A549 (cell line): ENCODE results near the gene SCART1. TPM values are rescaled to one million over a fixed set of nuclear protein-coding genes. Genes with fewer than 3 reads are reported as not detected.

Experiments used
- ATAC-seq, 2 experiments: fragments of 200-7000 bp in 1 of 2; fragments of >200 bp in 1 of 2; cut with Nextera tagmentation in 1 of 2; cut with Tn5 transposase in 1 of 2; 3 replicates each; pipeline versions ENCODE4 v1.8.0 to v1.9.1; 2018 to 2020; ENCODE audit warnings: mild to moderate bottlenecking in 1 of 2, moderate library complexity in 1 of 2
- CTCF ChIA-PET: fragments of 300-600 bp; sonication (Branson Sonifier 250); formaldehyde crosslinking; extraction: SDS; loops from one replicate; lab custom pipeline; 2021; ENCODE audit warnings: antibody characterized with exemption, inconsistent platforms; lab: Yijun Ruan, JAX
- POLR2A ChIA-PET: fragments of 350-600 bp; formaldehyde crosslinking; extraction: SDS; loops from one replicate; lab custom pipeline; 2021; ENCODE audit warnings: antibody characterized with exemption, inconsistent platforms; lab: Yijun Ruan, JAX
- DNase-seq, 2 experiments: peaks; one replicate each; pipeline versions ENCODE4 v3.0.0 to v3.0.0-alpha.2; 2011 to 2016; ENCODE audit warnings: low read depth in 1 of 2, low spot score in 1 of 2
- FAIRE-seq: peaks from 2 replicates; lab custom pipeline; 2011; peaks lifted over from hg19 to GRCh38; lab: Jason Lieb, UNC
- H3K27ac ChIP-seq, 2 experiments: fragments of >200 bp; sonication (Bioruptor Twin); formaldehyde crosslinking; 3 replicates each; pipeline ENCODE4 v1.5.1; 2016 to 2017
- H3K4me1 ChIP-seq: fragments of >200 bp; sonication (Bioruptor Twin); formaldehyde crosslinking; 3 replicates; pipeline ENCODE4 v1.6.1; 2016
- H3K4me2 ChIP-seq: fragments of >200 bp; sonication (Bioruptor Twin); formaldehyde crosslinking; 3 replicates; pipeline ENCODE4 v1.6.1; 2016
- H3K4me3 ChIP-seq: fragments of >200 bp; sonication (Bioruptor Twin); formaldehyde crosslinking; 3 replicates; pipeline ENCODE4 v1.5.1; 2016
- H3K9me3 ChIP-seq: fragments of >200 bp; sonication (Bioruptor Twin); formaldehyde crosslinking; 3 replicates; pipeline ENCODE4 v1.6.1; 2016
- CEBPB ChIP-seq, 2 experiments: fragments of >200 bp in 1 of 2; sonication (Bioruptor Twin) in 1 of 2; formaldehyde crosslinking in 1 of 2; IDR thresholded peaks; 2 replicates each; pipeline ENCODE4 v1.6.1; 2012 to 2016
- CHD4 ChIP-seq: fragments of 200-600 bp; sonication (generic); IDR thresholded peaks from 2 replicates; pipeline ENCODE4 v1.6.1; 2016; ENCODE audit warnings: antibody characterized with exemption, mild to moderate bottlenecking, borderline replicate concordance
- EHMT2 ChIP-seq: fragments of 200-600 bp; sonication (generic); IDR thresholded peaks from 2 replicates; pipeline ENCODE4 v1.6.1; 2016; ENCODE audit warnings: antibody characterized with exemption, low read depth, mild to moderate bottlenecking, moderate library complexity
- FOSL2 ChIP-seq, 2 experiments: fragments of 450-650 bp in 1 of 2; fragments of >200 bp in 1 of 2; sonication (Bioruptor Twin) in 1 of 2; formaldehyde crosslinking; IDR thresholded peaks; 2 replicates each; pipeline versions ENCODE4 v1.5.0 to v1.6.1; 2016 to 2020; ENCODE audit warnings: mild to moderate bottlenecking in 1 of 2, moderate library complexity in 1 of 2
- HOXA7 ChIP-seq: fragments of 250-450 bp; sonication (Bioruptor Pico); IDR thresholded peaks from 2 replicates; pipeline ENCODE4 v1.5.0; 2020; ENCODE audit warnings: mild to moderate bottlenecking, moderate library complexity
- JUNB ChIP-seq: fragments of >200 bp; sonication (Bioruptor Twin); formaldehyde crosslinking; IDR thresholded peaks from 2 replicates; pipeline ENCODE4 v1.6.1; 2016
- NPAS2 ChIP-seq: fragments of 250-450 bp; sonication (Bioruptor Pico); IDR thresholded peaks from 2 replicates; pipeline ENCODE4 v1.8.0; 2022; ENCODE audit warnings: mild to moderate bottlenecking, moderate library complexity, borderline replicate concordance
- POLR2A ChIP-seq: IDR thresholded peaks from 2 replicates; pipeline ENCODE4 v1.6.1; 2012; ENCODE audit warnings: mild to moderate bottlenecking, low read length
- POLR2AphosphoS2 ChIP-seq: conservative IDR thresholded peaks from 2 replicates; pipeline ENCODE4 v1.6.1; 2012; ENCODE audit warnings: low read length, improper control_type of control experiment, inconsistent platforms
- RAD21 ChIP-seq, 2 experiments: fragments of >200 bp in 1 of 2; sonication (Bioruptor Twin) in 1 of 2; formaldehyde crosslinking in 1 of 2; IDR thresholded peaks in 1 of 2; conservative IDR thresholded peaks in 1 of 2; 2 replicates in 1 of 2; 3 replicates in 1 of 2; pipeline ENCODE4 v1.6.1; 2012 to 2018; ENCODE audit warnings: inconsistent platforms in 1 of 2
- RARB ChIP-seq: fragments of 250-450 bp; sonication (Bioruptor Pico); IDR thresholded peaks from 2 replicates; pipeline ENCODE4 v1.8.0; 2021; ENCODE audit warnings: mild to moderate bottlenecking, moderate library complexity
- RCOR1 ChIP-seq: fragments of 150-350 bp; IDR thresholded peaks from 2 replicates; pipeline ENCODE4 v1.6.1; 2014; ENCODE audit warnings: antibody characterized with exemption, low read length, low read depth
- ZSCAN20 ChIP-seq: fragments of 250-450 bp; sonication (Bioruptor Pico); IDR thresholded peaks from 2 replicates; pipeline ENCODE4 v1.8.0; 2022; ENCODE audit warnings: mild to moderate bottlenecking, moderate library complexity
- WGBS: methylation state at CpG from one replicate; pipeline ENCODE4 v1.1.6; 2017; ENCODE audit errors: missing lambda C conversion rate; 5-methylcytosine and 5-hydroxymethylcytosine counted together
- polyA plus RNA-seq, 4 experiments: library from polyadenylated mRNA; depleted of rRNA in 3 of 4; stranded (reverse); fragments of >200 nt; fragmentation: RNase III in 1 of 4; extraction: RNeasy Plus Mini Kit Qiagen cat#74134 plus additional on column Dnase treatment in 1 of 4; gene quantifications; 2 replicates in 3 of 4; 3 replicates in 1 of 4; pipeline ENCODE4 v1.2.3, GENCODE V29; 2011 to 2017
- TF ChIP-seq, protein P1 (sequence below): fragments of 150-350 bp; IDR thresholded peaks from 2 replicates; pipeline ENCODE4 v1.6.1; 2014; ENCODE audit warnings: low read depth, mild to moderate bottlenecking, low read length
- TF ChIP-seq, protein P2 (sequence below): fragments of 450-650 bp; IDR thresholded peaks from 2 replicates; pipeline ENCODE4 v1.6.1; 2014; ENCODE audit warnings: antibody characterized with exemption
- TF ChIP-seq, protein P3 (sequence below): fragments of 250-450 bp; sonication (Bioruptor Pico); IDR thresholded peaks from 2 replicates; pipeline ENCODE4 v1.5.0; 2021; ENCODE audit warnings: mild to moderate bottlenecking, moderate library complexity, borderline replicate concordance
- TF ChIP-seq, protein P4 (sequence below): fragments of 250-450 bp; sonication (Bioruptor Pico); IDR thresholded peaks from 2 replicates; pipeline ENCODE4 v1.5.0; 2020; ENCODE audit warnings: low read depth, mild to moderate bottlenecking, moderate library complexity
- TF ChIP-seq, protein P5 (sequence below): fragments of >200 bp; sonication (Bioruptor Twin); formaldehyde crosslinking; IDR thresholded peaks from 2 replicates; pipeline ENCODE4 v1.6.1; 2016
- TF ChIP-seq, protein P6 (sequence below): IDR thresholded peaks from 2 replicates; pipeline ENCODE4 v1.6.1; 2012
- TF ChIP-seq, protein P7 (sequence below): IDR thresholded peaks from 2 replicates; pipeline ENCODE4 v1.6.1; 2012; ENCODE audit warnings: low read depth, borderline replicate concordance

The SCART1 gene
- polyA plus RNA-seq, 2 of the 4 experiments (the other 2 are of a cell fraction), result 0.37 to 0.96 TPM

DNA sequence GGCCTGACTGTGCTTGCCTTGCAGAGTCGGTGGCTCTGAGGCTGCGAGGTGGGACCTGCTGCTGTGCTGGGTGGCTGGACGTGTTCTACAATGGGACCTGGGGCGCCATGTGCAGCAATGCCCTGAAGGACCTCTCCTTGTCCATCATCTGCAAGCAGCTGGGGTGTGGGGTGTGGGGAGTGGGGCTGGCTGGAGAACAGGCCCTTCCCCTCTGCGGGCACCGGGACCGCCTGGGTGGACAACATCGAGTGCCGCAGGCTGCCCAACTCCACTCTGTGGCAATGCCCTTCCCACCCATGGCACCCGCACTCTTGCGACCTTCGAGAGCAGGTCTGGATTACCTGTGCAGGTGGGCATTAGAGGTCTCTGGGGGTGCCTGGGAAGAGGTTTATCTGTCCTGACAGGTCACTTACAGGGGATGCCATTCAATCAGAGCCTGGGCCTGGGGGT is 10.9 kb downstream of the SCART1 start (continued):
- TF ChIP-seq EHMT2 (no peak), CEBPB (IDR thresholded peaks at IDR 0.05) (no peak), RAD21 (conservative IDR thresholded peaks at IDR 0.05 in 1 of 2, IDR thresholded peaks at IDR 0.05 in 1 of 2) (no peak), JUNB (no peak)
- TF ChIP-seq, all 56 proteins: peak for 0

DNA sequence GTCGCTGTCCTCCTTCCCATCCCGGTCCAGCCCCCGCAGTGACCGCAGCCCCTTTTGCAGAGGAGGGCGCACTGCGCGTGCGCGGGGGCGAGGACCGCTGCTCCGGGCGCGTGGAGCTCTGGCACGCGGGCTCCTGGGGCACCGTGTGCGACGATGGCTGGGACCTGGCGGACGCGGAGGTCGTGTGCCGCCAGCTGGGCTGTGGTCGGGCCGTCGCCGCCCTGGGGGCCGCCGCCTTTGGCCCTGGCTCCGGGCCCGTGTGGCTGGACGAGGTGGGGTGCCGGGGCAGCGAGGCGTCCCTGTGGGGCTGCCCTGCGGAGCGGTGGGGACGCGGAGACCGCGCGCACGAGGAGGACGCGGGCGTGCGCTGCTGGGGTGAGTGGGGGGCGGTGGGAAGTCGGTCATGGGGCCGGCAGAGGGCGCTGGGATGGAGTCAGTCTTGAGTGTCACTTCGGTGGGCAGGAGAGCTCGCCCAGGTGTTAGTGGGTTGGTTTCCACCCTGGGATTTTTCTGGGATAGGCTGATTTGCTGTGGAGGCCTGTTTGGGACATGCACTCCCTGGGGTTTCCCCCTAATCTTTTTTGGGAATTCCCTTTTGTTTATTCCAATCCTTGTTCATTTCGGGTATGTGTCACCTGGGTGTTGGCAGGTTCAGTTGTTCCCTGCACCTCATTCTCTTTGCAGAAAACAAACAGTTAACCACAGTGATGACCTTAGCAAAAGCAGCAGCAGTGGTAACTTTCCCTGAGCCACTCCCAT is 11.6 kb downstream of the SCART1 start:
- no peak for ATAC-seq
- Histone ChIP-seq H3K4me2 (no peak overlapping the region), H3K4me3 (no peak overlapping the region), H3K9me3 (no peaks in the 10 kb centered on the region; the same call in 2 of the 3 replicates), H3K4me1 (no peaks in the 10 kb centered on the region)
- CTCF ChIA-PET, result interaction anchor here (1.3 kb wide), 1 partner anchor 8 kb away, joined by 3 read pairs; no protein-coding TSS in a partner anchor
- 66% methylated on average over 25 of the region's 55 CpGs for WGBS
- POLR2A ChIA-PET, result no interaction called here
- TF ChIP-seq CHD4, result no peak
- TF ChIP-seq RCOR1, result no peak
- no peak for TF ChIP-seq FOSL2 (IDR thresholded peaks at IDR 0.05)
- no peak for TF ChIP-seq FOSL2 (CRISPR knock-in tag; IDR thresholded peaks at IDR 0.05)
- no peak for TF ChIP-seq RAD21 (conservative IDR thresholded peaks at IDR 0.05 in 1 of 2, IDR thresholded peaks at IDR 0.05 in 1 of 2)
- TF ChIP-seq CEBPB (IDR thresholded peaks at IDR 0.05), result no peak
- TF ChIP-seq, protein P1, sequence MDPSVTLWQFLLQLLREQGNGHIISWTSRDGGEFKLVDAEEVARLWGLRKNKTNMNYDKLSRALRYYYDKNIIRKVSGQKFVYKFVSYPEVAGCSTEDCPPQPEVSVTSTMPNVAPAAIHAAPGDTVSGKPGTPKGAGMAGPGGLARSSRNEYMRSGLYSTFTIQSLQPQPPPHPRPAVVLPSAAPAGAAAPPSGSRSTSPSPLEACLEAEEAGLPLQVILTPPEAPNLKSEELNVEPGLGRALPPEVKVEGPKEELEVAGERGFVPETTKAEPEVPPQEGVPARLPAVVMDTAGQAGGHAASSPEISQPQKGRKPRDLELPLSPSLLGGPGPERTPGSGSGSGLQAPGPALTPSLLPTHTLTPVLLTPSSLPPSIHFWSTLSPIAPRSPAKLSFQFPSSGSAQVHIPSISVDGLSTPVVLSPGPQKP, result no peak
- TF ChIP-seq NPAS2 (CRISPR knock-in tag), result no peak
- TF ChIP-seq, protein P2, sequence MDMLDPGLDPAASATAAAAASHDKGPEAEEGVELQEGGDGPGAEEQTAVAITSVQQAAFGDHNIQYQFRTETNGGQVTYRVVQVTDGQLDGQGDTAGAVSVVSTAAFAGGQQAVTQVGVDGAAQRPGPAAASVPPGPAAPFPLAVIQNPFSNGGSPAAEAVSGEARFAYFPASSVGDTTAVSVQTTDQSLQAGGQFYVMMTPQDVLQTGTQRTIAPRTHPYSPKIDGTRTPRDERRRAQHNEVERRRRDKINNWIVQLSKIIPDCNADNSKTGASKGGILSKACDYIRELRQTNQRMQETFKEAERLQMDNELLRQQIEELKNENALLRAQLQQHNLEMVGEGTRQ, result no peak
- TF ChIP-seq, protein P3, sequence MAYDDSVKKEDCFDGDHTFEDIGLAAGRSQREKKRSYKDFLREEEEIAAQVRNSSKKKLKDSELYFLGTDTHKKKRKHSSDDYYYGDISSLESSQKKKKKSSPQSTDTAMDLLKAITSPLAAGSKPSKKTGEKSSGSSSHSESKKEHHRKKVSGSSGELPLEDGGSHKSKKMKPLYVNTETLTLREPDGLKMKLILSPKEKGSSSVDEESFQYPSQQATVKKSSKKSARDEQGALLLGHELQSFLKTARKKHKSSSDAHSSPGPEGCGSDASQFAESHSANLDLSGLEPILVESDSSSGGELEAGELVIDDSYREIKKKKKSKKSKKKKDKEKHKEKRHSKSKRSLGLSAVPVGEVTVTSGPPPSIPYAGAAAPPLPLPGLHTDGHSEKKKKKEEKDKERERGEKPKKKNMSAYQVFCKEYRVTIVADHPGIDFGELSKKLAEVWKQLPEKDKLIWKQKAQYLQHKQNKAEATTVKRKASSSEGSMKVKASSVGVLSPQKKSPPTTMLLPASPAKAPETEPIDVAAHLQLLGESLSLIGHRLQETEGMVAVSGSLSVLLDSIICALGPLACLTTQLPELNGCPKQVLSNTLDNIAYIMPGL (CRISPR knock-in tag), result no peak
- TF ChIP-seq, protein P4, sequence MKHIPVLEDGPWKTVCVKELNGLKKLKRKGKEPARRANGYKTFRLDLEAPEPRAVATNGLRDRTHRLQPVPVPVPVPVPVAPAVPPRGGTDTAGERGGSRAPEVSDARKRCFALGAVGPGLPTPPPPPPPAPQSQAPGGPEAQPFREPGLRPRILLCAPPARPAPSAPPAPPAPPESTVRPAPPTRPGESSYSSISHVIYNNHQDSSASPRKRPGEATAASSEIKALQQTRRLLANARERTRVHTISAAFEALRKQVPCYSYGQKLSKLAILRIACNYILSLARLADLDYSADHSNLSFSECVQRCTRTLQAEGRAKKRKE (CRISPR knock-in tag), result no peak
- no peak for TF ChIP-seq ZSCAN20 (CRISPR knock-in tag)
- TF ChIP-seq, protein P5, sequence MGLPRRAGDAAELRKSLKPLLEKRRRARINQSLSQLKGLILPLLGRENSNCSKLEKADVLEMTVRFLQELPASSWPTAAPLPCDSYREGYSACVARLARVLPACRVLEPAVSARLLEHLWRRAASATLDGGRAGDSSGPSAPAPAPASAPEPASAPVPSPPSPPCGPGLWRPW, result no peak
- TF ChIP-seq RARB (CRISPR knock-in tag), result no peak
- TF ChIP-seq POLR2AphosphoS2, result no peak
- TF ChIP-seq, protein P6, sequence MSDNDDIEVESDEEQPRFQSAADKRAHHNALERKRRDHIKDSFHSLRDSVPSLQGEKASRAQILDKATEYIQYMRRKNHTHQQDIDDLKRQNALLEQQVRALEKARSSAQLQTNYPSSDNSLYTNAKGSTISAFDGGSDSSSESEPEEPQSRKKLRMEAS, result no peak
- no peak for TF ChIP-seq HOXA7 (CRISPR knock-in tag)
- TF ChIP-seq, protein P7, sequence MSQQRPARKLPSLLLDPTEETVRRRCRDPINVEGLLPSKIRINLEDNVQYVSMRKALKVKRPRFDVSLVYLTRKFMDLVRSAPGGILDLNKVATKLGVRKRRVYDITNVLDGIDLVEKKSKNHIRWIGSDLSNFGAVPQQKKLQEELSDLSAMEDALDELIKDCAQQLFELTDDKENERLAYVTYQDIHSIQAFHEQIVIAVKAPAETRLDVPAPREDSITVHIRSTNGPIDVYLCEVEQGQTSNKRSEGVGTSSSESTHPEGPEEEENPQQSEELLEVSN, result no peak
- TF ChIP-seq POLR2A, result no peak
- TF ChIP-seq, all 56 proteins: peak for 0
- DNase-seq (no peak), FAIRE-seq (no peak)
- no peak overlapping the region for H3K27ac ChIP-seq
